NCI-H1930 (cell line): Measurements from ENCODE around the gene PCBD1.

Source experiments
- DNase-seq, 2 experiments: peaks; one replicate each; lab custom pipeline; 2025; lab: John Stamatoyannopoulos, UW

The PCBD1 gene

GRCh38 chr10:70917635-70918034 lies 29.3 kb upstream of the PCBD1 start:
- DNase-seq = no peak

GRCh38 chr10:70917226-70917625 lies 28.9 kb upstream of the PCBD1 start:
- DNase-seq = no peak

DNA sequence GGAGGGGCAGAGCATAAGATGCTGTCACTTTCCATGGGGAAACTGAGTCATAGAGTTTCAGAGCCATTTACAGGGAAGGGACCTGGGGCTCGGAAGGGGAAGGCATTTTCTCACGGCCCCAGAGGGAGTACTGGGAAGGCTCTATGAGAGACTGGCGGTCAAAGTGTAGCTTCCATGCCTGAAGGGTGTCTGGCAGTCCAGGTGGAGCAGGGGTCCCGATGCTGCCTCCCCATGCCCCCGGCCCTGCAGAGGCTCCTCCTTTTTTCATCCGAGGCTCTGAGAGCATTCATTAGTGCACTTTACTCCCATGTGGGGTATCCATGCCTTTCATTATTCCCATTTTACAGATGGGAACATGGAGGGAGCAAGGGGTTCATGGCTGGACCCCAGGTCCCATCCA lies 27.9 kb upstream of the PCBD1 start:
- DNase-seq = no peak

GRCh38 chr10:70915806-70916205 lies 27.4 kb upstream of the PCBD1 start:
- no peak for DNase-seq

DNA sequence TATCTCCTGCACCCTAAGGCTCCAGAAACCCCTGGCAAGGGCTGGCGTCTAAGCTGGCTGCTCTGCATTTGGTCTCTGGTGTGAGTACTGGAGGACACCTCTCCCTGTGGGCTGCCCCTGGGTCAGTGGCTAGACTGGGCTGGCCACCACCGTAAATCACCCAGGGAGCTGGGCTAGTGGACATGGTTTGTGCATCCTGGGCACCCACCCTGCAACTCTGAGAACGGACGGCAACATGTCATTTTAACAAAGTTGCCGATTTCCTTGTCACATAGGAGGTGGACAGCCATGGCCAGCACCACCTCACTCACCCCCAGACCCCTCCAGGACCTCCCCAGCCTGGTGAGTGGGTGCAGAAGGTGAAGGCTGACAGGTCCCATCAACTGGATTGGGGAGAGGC lies 26.8 kb upstream of the PCBD1 start:
- DNase-seq = no peak

DNA sequence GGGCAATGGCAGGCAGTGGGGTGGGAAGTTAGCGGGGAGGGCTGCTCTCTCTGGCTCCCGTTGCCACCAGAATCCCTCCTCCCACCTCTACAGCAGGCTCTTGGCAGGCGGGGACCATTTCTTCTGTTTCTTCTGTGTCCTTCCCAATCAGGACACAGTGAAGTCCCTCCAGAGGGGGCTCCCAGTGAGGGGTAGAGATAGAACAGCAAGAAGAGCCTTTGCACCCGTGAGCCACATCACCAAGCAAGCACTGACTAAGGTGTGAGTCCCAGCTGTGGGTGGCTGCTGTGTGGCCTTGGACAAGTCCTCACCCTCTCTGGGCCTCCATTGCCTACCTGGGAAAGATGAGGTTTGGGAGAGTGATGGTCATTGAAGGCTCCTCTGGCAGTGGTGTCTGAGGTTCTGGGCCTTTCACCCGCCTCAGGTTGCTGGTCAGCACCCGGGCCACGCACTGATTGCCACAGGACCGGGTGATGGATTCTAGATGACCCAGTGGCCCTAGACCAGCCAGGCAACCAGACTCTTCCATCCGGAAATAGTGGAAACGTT lies 26.0 kb upstream of the PCBD1 start:
- no peak for DNase-seq

GRCh38 chr10:70913893-70914240 lies 25.5 kb upstream of the PCBD1 start:
- DNase-seq = no peak

DNA sequence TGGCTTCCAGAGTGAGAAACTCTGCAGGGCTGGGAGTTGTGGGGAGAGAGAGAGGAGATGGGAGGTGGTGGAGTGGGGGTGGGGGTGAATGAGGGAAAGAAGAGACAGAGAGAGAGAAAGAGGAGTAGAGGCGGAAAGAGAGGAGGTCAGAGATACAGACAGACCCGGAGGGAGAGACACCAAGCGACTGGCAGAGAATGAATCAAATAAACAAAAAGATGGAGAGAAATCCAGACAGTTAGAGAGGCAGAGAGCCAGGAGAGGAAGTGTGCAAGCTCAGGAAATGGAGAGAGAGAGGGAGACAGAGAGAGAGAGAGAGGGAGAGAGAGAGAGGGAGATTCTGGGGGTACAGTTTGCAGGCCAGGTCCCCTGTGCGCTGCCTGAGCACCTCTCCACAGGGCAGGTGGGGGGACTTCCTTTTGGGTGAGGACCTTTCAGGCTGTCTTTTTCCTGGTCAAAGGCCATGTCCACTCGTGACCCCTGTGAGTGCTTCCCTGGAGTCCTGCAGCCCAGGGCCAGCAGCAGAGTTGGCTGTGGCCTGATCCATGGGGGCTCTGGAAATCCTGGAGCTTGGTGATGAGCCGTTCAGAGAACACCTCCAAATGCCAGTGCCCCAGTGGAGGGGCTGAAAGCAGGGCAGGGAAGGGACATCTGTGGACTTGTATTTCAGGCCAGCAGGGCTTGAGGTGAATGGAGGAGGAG lies 25.0 kb upstream of the PCBD1 start:
- no peak for DNase-seq

DNA sequence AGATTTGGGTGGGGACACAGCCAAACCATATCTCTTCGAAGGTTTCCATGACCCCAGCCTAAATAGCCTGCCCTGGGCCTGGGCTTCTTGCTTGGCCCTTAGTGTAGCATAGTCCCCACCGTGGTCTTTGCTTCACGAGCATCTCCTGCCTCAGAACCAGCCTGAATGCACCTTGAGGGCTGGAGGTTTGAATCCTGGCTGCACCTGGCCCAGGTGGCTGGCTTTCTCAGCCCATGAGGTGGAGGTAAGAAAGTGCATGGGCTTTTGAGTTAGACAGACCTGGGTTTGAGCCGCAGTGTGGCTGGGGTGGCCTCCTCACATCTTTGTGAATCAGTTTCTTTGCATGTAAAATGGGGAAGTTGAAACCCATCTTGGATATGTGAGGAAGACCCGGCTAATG lies 24.2 kb upstream of the PCBD1 start:
- DNase-seq = no peak

DNA sequence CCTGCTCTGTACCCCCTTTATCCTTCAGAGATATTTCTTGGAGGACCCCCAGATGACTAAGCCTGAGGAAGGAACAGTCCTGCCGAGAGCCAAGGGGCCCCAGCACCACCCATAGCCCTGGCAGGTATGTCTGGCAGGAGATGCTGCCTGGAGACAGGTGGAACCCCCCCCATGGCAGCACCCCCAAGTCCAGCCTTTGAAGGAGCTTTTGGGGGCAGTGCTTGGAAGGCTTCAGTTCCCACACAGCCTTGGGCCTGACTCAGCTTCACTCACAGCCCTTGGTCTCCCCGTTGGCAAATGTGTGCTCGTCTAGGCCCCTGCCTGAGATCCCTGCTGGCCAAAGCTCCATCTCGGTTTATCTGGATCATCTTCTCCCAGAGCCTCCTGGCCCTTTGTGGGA lies 23.0 kb upstream of the PCBD1 start:
- no peak for DNase-seq

DNA sequence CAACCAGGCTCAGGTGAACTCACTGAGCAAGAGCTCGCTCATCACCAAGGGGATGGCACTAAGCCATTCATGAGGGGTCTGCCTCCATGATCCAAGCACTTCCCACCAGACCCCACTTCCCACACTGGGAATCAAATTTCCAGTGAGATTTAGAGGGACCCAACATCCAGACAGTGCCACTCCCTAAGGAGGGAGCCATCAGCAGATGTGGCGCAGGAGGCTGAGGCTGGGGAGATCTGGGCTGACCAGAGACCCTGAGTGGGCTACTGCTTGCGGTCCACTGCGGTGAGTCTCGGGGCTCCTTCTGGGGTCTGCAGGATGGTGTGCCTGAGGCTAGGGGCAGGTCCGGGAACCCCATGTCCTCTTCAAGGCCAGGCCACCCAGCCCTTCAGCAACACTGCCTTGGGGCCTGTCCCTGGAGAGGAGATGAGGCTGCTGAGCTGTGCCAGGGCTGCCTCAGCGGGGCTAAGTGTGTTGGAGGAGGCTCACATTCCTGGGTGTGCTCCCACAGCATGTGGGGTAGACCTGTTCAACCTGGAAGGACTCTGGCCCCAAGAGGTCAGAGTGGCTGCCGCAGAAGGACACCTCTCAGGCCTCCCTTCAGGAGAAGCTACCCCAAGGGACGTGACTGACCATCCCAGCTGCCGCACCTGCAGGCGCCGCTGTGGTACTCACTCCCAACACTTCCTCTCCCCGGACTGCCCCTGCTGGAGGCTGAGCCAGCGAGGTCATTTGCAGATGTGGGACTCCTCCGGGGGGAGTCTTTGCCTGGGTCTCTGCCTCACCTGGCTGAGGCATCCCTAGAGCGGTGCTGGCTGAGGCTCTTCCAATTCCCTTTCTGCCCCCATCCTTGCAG lies 22.3 kb upstream of the PCBD1 start:
- DNase-seq = no peak

- no peak for DNase-seq
Measured at GRCh38 chr10:70909326-70909935, 21.1 kb upstream of the PCBD1 start.

DNA sequence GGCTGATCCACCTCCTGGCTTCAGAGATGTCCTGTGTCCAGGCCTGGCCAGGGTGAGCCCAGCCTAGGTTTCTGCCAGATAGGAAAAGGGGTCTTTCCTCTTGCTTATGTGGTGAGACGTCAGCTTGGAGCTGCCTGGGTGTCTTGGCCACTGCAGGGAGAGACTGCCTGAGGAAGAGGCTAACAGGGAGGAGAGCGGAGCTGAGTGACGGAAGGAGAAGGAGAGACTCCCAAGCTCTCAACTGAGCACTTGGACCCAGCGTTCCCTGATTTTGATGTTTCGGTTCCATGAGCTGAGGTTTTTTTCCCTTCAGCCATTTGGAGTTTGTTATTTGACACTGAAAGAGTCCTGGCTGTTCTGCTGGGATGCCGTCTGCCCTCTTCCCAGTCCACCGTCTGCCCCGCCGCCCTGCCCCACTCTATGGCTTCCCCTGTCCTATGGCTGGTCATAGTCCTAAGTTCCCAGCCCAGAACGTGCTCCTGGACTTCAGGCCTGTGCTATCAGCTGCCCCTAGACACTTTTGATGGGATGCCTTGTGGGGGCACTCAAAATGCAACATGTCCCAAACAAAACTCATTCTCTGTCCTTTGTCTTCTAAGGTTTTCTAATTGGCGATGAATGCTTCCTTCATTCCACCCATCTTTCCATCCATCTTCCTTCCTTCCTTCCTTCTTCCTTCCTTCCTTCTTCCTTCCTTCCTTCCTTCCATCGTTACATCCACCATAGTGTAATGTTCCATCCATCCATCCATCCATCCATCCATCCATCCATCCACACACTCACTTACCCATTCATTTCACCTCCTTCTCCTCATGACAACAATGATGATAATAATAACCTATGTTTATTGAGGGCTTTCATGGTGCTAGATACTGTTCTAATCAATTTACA lies 20.3 kb upstream of the PCBD1 start:
- DNase-seq = no peak

- DNase-seq = no peak
Measured at GRCh38 chr10:70907637-70908405, 19.5 kb upstream of the PCBD1 start.

- no peak for DNase-seq
Measured at GRCh38 chr10:70906953-70907636, 18.7 kb upstream of the PCBD1 start.

DNA sequence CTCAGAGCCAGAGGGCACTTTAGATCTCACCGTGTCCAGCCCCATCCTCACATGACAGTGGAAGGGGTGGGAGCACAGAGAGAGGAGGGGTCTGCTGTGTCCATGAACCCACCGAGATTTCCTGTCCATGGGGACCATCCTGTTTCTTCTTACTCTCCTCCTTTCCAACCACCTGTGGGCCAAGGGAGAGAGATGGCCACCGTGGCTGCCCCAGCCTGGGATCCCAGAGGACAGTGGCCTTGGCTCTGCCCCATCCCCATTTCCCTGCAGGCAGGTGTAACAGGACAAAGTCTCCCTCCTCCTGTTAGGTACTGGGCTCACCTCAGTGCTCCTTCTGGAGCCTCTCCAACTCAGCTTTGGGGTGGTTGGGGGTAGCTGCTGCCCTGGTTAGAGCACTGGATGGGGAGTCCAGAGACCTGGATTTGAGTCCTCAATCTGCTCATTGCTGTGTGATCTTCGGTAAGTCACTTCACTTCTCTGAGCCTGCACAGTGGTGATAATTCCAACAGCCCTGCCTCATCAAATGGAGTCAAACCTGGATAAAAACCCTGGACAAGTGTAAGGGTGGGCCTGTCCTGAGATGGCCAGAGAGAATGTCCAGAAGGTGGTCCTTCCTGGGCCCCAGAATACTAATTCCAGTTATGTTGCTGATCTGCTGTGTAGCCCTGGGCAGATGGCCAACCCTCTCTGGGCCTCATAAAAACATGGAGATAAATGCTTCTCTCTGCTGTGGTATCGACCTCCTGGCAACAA lies 17.8 kb upstream of the PCBD1 start:
- DNase-seq = no peak

- no peak for DNase-seq
Measured at GRCh38 chr10:70905071-70906021, 17.0 kb upstream of the PCBD1 start.

DNA sequence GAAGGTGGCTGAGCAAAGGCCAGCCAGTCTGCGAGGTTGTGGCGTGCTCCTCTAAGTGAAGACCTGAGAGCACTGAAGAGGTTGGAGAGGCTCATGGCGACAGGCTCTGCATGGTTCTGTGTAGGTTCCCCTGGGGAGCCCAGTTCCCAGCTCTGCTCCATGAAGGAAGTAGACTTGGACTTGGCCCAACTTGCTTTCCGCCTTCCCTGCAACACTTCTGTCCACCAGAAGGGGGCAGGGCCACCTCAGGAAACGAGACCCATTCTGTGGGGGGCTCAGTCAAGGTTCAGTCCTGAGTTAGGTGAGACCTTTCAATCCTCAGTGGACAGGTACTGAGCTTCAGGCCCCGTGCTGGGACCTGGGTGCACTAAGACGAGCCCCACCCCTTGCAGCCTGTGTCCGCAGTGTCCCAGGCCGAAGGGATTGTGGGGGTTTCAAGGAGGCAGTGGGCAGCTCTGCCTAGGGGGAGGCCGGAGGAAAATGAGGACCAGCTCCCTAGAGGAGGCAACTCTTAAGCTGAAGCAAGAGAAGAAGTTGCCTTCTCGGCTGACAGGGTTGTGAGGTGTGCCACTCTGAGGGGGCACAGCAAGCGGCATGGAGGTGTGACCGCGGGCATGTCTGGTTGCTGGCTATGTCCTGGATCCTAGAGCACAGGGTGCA lies 15.0 kb upstream of the PCBD1 start:
- peak in 1 of 2 experiments; percentile 8 for DNase-seq
